KMS-11 (cell line): Measurements from ENCODE around the gene C20orf173.

ENCODE experiments used
- H2AFZ ChIP-seq: fragments of 200-600 bp; sonication (generic); 2 replicates; pipeline ENCODE4 v1.6.1; 2016; ENCODE audit warnings: antibody characterized with exemption, mixed run types, low read depth
- H3K27ac ChIP-seq: fragments of 200-600 bp; sonication (generic); 2 replicates; pipeline ENCODE4 v1.6.1; 2016; ENCODE audit warnings: mild to moderate bottlenecking, mixed run types
- H3K27me3 ChIP-seq: fragments of 200-600 bp; sonication (generic); 2 replicates; pipeline ENCODE4 v1.6.1; 2017; ENCODE audit warnings: mild to moderate bottlenecking, low read depth, mixed run types, moderate library complexity; ENCODE audit not compliant: insufficient read depth
- H3K36me3 ChIP-seq: fragments of 200-600 bp; sonication (generic); 2 replicates; pipeline ENCODE4 v1.6.1; 2017; ENCODE audit warnings: mild to moderate bottlenecking, mixed run types; ENCODE audit not compliant: insufficient read depth
- H3K4me1 ChIP-seq: fragments of 200-600 bp; sonication (generic); 2 replicates; pipeline ENCODE4 v1.6.1; 2016; ENCODE audit warnings: mild to moderate bottlenecking, low read depth, mixed run types; ENCODE audit not compliant: poor library complexity, severe bottlenecking
- H3K4me2 ChIP-seq: fragments of 200-600 bp; sonication (generic); 2 replicates; pipeline ENCODE4 v1.7.0; 2016; ENCODE audit warnings: mild to moderate bottlenecking, mixed run types
- H3K4me3 ChIP-seq: fragments of 200-600 bp; sonication (generic); IDR thresholded peaks from 2 replicates; pipeline ENCODE4 v1.6.1; 2017; ENCODE audit warnings: low read depth, low read length, mixed read lengths; ENCODE audit not compliant: insufficient read depth
- H3K79me2 ChIP-seq: fragments of 200-600 bp; sonication (generic); 2 replicates; pipeline ENCODE4 v1.6.1; 2016; ENCODE audit warnings: low read depth, mixed run types; ENCODE audit not compliant: insufficient read depth
- H3K9ac ChIP-seq: fragments of 200-600 bp; sonication (generic); 2 replicates; pipeline ENCODE4 v1.6.1; 2016; ENCODE audit warnings: mild to moderate bottlenecking, mixed run types
- H4K20me1 ChIP-seq: fragments of 200-600 bp; sonication (generic); 2 replicates; pipeline ENCODE4 v1.6.1; 2016; ENCODE audit warnings: mild to moderate bottlenecking, mixed run types; ENCODE audit not compliant: insufficient read depth
- TF ChIP-seq, protein P1 (sequence below): fragments of 200-600 bp; sonication (generic); conservative IDR thresholded peaks from 2 replicates; pipeline ENCODE4 v1.6.1; 2017; ENCODE audit warnings: low read depth, mild to moderate bottlenecking, antibody characterized with exemption, low read length, moderate library complexity, mixed read lengths

C20orf173 gene

DNA sequence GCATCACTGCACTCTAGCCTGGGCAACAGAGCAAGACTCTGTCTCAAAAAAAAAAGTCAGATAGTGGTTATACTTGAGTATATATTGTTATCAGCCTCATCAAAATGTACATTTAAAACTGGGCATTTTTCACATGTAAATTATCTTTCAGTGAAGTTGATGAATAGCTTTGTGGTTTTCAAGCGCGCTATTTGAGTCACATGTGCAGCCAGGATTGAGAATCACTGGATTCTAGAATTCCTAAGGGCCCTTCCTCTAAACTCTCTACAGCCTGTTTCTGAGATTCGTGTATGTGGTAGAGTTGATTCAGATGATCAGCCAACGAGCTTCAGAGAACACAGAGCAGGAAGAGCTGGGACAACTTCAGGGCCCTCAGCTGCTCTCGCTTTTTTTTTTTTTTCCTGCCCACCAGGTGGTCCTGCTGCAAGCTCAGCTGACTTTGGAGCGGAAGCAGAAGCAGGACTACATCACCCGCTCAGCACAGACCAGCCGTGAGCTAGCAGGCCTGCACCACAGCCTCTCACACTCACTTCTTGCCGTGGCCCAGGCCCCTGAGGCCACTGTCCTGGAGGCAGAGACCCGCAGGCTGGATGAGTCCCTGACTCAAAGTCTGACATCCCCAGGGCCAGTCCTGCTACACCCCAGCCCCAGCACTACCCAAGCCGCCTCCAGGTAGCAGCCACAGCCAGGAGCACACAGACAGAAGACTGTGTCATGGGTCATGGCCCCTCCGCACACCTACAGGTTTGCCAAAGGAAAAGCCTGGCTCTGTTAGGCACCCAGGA, 18.3 kb downstream of the C20orf173 start:
- no peak overlapping the region for H3K4me2 ChIP-seq
- H3K79me2 ChIP-seq, result no peaks in the 10 kb centered on the region
- H3K4me1 ChIP-seq, result no peaks in the 10 kb centered on the region
- TF ChIP-seq, protein P1, sequence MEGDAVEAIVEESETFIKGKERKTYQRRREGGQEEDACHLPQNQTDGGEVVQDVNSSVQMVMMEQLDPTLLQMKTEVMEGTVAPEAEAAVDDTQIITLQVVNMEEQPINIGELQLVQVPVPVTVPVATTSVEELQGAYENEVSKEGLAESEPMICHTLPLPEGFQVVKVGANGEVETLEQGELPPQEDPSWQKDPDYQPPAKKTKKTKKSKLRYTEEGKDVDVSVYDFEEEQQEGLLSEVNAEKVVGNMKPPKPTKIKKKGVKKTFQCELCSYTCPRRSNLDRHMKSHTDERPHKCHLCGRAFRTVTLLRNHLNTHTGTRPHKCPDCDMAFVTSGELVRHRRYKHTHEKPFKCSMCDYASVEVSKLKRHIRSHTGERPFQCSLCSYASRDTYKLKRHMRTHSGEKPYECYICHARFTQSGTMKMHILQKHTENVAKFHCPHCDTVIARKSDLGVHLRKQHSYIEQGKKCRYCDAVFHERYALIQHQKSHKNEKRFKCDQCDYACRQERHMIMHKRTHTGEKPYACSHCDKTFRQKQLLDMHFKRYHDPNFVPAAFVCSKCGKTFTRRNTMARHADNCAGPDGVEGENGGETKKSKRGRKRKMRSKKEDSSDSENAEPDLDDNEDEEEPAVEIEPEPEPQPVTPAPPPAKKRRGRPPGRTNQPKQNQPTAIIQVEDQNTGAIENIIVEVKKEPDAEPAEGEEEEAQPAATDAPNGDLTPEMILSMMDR, result no peak
- no peaks in the 10 kb centered on the region for H3K36me3 ChIP-seq
- H3K27ac ChIP-seq, result no peak overlapping the region
- no peak overlapping the region for H3K9ac ChIP-seq
- H3K27me3 ChIP-seq, result no peaks in the 10 kb centered on the region
- no peak overlapping the region for H3K4me3 ChIP-seq
- no peak overlapping the region for H2AFZ ChIP-seq
- no peaks in the 10 kb centered on the region for H4K20me1 ChIP-seq

DNA sequence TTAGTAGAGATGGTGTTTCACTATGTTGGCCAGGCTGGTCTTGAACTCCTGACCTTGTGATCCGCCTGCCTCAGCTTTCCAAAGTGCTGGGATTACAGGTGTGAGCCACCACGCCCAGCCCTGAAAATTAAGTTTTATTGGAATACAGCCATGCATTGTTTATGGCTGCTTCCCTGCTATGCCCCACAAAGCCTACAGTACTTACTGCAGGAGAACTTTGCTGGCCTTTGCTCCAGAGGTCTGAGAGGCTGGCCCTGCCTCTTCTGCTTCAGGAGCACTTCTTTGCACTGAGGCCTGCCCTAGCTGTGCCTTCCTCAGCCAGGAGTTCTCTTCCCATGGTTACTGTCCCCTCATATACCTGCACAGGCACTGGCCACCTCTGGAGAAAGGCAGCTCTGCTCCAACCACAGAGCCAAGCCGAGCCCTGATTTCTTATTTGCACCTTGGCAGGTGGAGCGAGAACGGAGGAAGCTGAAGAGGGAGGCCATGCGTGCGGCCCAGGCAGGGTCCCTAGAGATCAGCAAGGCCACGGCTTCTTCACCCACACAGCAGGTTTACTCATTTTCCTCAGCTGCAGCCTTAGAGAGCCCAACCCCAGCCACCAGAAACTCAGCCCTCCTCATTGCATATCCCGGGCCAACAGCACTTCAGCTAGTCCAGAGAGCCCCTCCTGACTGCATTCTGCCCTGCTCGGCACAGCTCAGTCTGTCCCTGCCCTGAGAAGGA, 20.8 kb downstream of the C20orf173 start:
- H3K4me3 ChIP-seq, result no peak overlapping the region
- no peaks in the 10 kb centered on the region for H3K4me1 ChIP-seq
- no peak overlapping the region for H2AFZ ChIP-seq
- H3K9ac ChIP-seq, result no peak overlapping the region
- no peaks in the 10 kb centered on the region for H3K79me2 ChIP-seq
- no peak overlapping the region for H3K4me2 ChIP-seq
- TF ChIP-seq, protein P1, result no peak
- H3K27me3 ChIP-seq, result no peaks in the 10 kb centered on the region
- H4K20me1 ChIP-seq, result no peaks in the 10 kb centered on the region
- no peak overlapping the region for H3K27ac ChIP-seq
- H3K36me3 ChIP-seq, result no peaks in the 10 kb centered on the region

- TF ChIP-seq, protein P1, result no peak
- no peak overlapping the region for H3K4me3 ChIP-seq
- no peak overlapping the region for H3K4me2 ChIP-seq
- no peak overlapping the region for H2AFZ ChIP-seq
- no peaks in the 10 kb centered on the region for H3K27me3 ChIP-seq
- H4K20me1 ChIP-seq, result no peaks in the 10 kb centered on the region
- no peak overlapping the region for H3K27ac ChIP-seq
- no peak overlapping the region for H3K9ac ChIP-seq
- H3K4me1 ChIP-seq, result no peaks in the 10 kb centered on the region
- H3K36me3 ChIP-seq, result no peaks in the 10 kb centered on the region
- H3K79me2 ChIP-seq, result no peaks in the 10 kb centered on the region
Observed at GRCh38 chr20:35506872-35507638, 22.4 kb downstream of the C20orf173 start.

GRCh38 chr20:35506179-35506578, 23.3 kb downstream of the C20orf173 start:
- H3K4me2 ChIP-seq, result no peak overlapping the region
- no peaks in the 10 kb centered on the region for H3K36me3 ChIP-seq
- no peak overlapping the region for H2AFZ ChIP-seq
- no peaks in the 10 kb centered on the region for H3K79me2 ChIP-seq
- H3K9ac ChIP-seq, result no peak overlapping the region
- no peaks in the 10 kb centered on the region for H4K20me1 ChIP-seq
- no peak overlapping the region for H3K27ac ChIP-seq
- H3K27me3 ChIP-seq, result no peaks in the 10 kb centered on the region
- TF ChIP-seq, protein P1, result no peak
- H3K4me1 ChIP-seq, result no peaks in the 10 kb centered on the region
- no peak overlapping the region for H3K4me3 ChIP-seq
